Endodermal cell (in vitro differentiated cells): ENCODE measurements around the gene PLCD1. TPM values are rescaled to one million over a fixed set of nuclear protein-coding genes. Genes with fewer than 3 reads are reported as not detected.

ENCODE experiments used
- DNase-seq: peaks from one replicate; pipeline ENCODE4 v3.0.0-alpha.2; 2017
- H3K27ac ChIP-seq: 2 replicates; pipeline ENCODE4 v1.5.1; 2013; ENCODE audit warnings: mild to moderate bottlenecking, low read depth, low read length, moderate library complexity
- H3K27me3 ChIP-seq: 2 replicates; pipeline ENCODE4 v1.6.1; 2013; ENCODE audit warnings: mild to moderate bottlenecking, low read length, moderate library complexity; ENCODE audit not compliant: insufficient read depth, control insufficient read depth, poor library complexity, severe bottlenecking
- H3K36me3 ChIP-seq: 2 replicates; pipeline ENCODE4 v1.7.0; 2013; ENCODE audit warnings: mild to moderate bottlenecking, low read length, moderate library complexity; ENCODE audit not compliant: control insufficient read depth, insufficient read depth
- H3K4me1 ChIP-seq: one replicate; pipeline ENCODE4 v1.7.0; 2013; ENCODE audit warnings: low read length; ENCODE audit not compliant: control insufficient read depth, insufficient read depth
- H3K4me3 ChIP-seq: 2 replicates; pipeline ENCODE4 v1.5.1; 2013; ENCODE audit warnings: mild to moderate bottlenecking, low read length, moderate library complexity
- H3K9ac ChIP-seq: 2 replicates; pipeline ENCODE4 v1.6.1; 2013; ENCODE audit warnings: mild to moderate bottlenecking, low read length, moderate library complexity; ENCODE audit not compliant: poor library complexity, severe bottlenecking; ENCODE audit errors: extremely low read depth
- H3K9me3 ChIP-seq: 2 replicates; pipeline ENCODE4 v1.6.1; 2013; ENCODE audit warnings: mild to moderate bottlenecking, low read length, moderate library complexity; ENCODE audit not compliant: control insufficient read depth
- H3K27ac Mint-ChIP-seq: 2 replicates; pipeline ENCODE4 v1.8.0; 2020; ENCODE audit warnings: mixed read lengths
- H3K27me3 Mint-ChIP-seq: 2 replicates; pipeline ENCODE4 v1.8.0; 2021; ENCODE audit warnings: mild to moderate bottlenecking, mixed read lengths; ENCODE audit not compliant: insufficient read depth
- H3K36me3 Mint-ChIP-seq: 2 replicates; pipeline ENCODE4 v1.8.0; 2020; ENCODE audit warnings: low read depth, mixed read lengths
- H3K4me1 Mint-ChIP-seq: 2 replicates; pipeline ENCODE4 v1.8.0; 2020; ENCODE audit warnings: mixed read lengths
- H3K4me3 Mint-ChIP-seq: 2 replicates; pipeline ENCODE4 v1.8.0; 2020; ENCODE audit warnings: mild to moderate bottlenecking, moderate library complexity, mixed read lengths
- H3K9me3 Mint-ChIP-seq: 2 replicates; pipeline ENCODE4 v1.8.0; 2020; ENCODE audit warnings: mild to moderate bottlenecking, mixed read lengths
- CTCF ChIP-seq: fragments of 200-600 bp; sonication (generic); conservative IDR thresholded peaks from 2 replicates; pipeline ENCODE4 v1.5.0; 2021; ENCODE audit warnings: antibody characterized with exemption, mild to moderate bottlenecking
- WGBS, 2 experiments: methylation state at CpG; one replicate each; pipeline versions ENCODE4 v1.1.5 to v1.1.7; 2013; ENCODE audit warnings: missing lambda C conversion rate in 2 of 2, mixed read lengths in 1 of 2; ENCODE audit not compliant: insufficient coverage in 1 of 2, insufficient read length in 1 of 2; 5-methylcytosine and 5-hydroxymethylcytosine counted together
- total RNA-seq, 2 donors: library from RNA; stranded (reverse); fragmentation: NEBNext Ultra II Directional in 1 of 2; extraction: Animal tissue kit (Norgen Biotek cat#: 25700) in 1 of 2; gene quantifications; 2 replicates in 1 of 2; 3 replicates in 1 of 2; pipeline ENCODE4 v1.2.1, GENCODE V29; 2021

PLCD1 gene
- total RNA-seq, 2 donors from 2014 or later = 54.3 to 66.6 TPM

GRCh38 chr3:38032328-38032865, 3.0 kb upstream of the PLCD1 start:
- Histone ChIP-seq H3K9me3 (no peaks in the 10 kb centered on the region), H3K9ac (no peak overlapping the region), H3K27ac (no peak overlapping the region), H3K36me3 (no peaks in the 10 kb centered on the region), H3K27me3 (peaks cover 30% of the 10 kb centered on the region), H3K4me3 (no peak overlapping the region), H3K4me1 (no peaks in the 10 kb centered on the region)
- Mint-ChIP-seq H3K4me1 (peaks cover 5% of the 10 kb centered on the region), H3K9me3 (no peaks in the 10 kb centered on the region), H3K4me3 (no peak overlapping the region), H3K36me3 (peaks cover 5% of the 10 kb centered on the region), H3K27ac (no peak overlapping the region), H3K27me3 (peaks cover 59% of the 10 kb centered on the region)
- peak; percentile 33 for DNase-seq
- WGBS, 2 experiments = 88 to 100% methylated on average over 1 of the region's 1 CpG
- TF ChIP-seq CTCF = no peak

GRCh38 chr3:38031022-38031994, 1.9 kb upstream of the PLCD1 start:
- H3K9me3 Mint-ChIP-seq = no peaks in the 10 kb centered on the region
- TF ChIP-seq CTCF = no peak
- H3K9ac ChIP-seq = no peak overlapping the region
- H3K9me3 ChIP-seq = no peaks in the 10 kb centered on the region
- peaks cover 3% of the 10 kb centered on the region for H3K4me1 Mint-ChIP-seq
- no peak overlapping the region for H3K4me3 ChIP-seq
- H3K27ac Mint-ChIP-seq = no peak overlapping the region
- peak; percentile 56 for DNase-seq
- no peaks in the 10 kb centered on the region for H3K4me1 ChIP-seq
- no peak overlapping the region for H3K27ac ChIP-seq
- H3K27me3 Mint-ChIP-seq = peaks cover 65% of the 10 kb centered on the region
- no peaks in the 10 kb centered on the region for H3K36me3 ChIP-seq
- peaks cover 6% of the 10 kb centered on the region for H3K36me3 Mint-ChIP-seq
- H3K27me3 ChIP-seq = peaks cover 36% of the 10 kb centered on the region
- H3K4me3 Mint-ChIP-seq = peak overlapping the region; percentile 38
- 80 to 82% methylated on average over 3 to 9 of the region's 9 CpGs for WGBS, 2 experiments

GRCh38 chr3:38030126-38031021, 932 bp upstream of the PLCD1 start:
- no peak overlapping the region for H3K27ac Mint-ChIP-seq
- Histone ChIP-seq H3K4me3 (peak overlapping the region; percentile 82), H3K36me3 (no peaks in the 10 kb centered on the region), H3K9me3 (no peaks in the 10 kb centered on the region), H3K9ac (peak overlapping the region; percentile 83), H3K27me3 (peaks cover 36% of the 10 kb centered on the region), H3K4me1 (peaks cover 3% of the 10 kb centered on the region), H3K27ac (no peak overlapping the region)
- H3K27me3 Mint-ChIP-seq = peaks cover 66% of the 10 kb centered on the region
- H3K36me3 Mint-ChIP-seq = peaks cover 6% of the 10 kb centered on the region
- no peak for TF ChIP-seq CTCF
- DNase-seq = peak; percentile 50
- H3K9me3 Mint-ChIP-seq = no peaks in the 10 kb centered on the region
- H3K4me1 Mint-ChIP-seq = peaks cover 7% of the 10 kb centered on the region
- 56 to 85% methylated on average over 4 to 8 of the region's 8 CpGs for WGBS, 2 experiments
- H3K4me3 Mint-ChIP-seq = peak overlapping the region; percentile 66
